GM12878 (cell line): Measurements from ENCODE around the gene PLEKHH1. TPM values are rescaled to one million over a fixed set of nuclear protein-coding genes. Genes with fewer than 3 reads are reported as not detected.

Experiments
- ATAC-seq: fragments of 200-7000 bp; cut with Tn5 transposase; 3 replicates; pipeline ENCODE4 v1.9.1; 2020; ENCODE audit warnings: mild to moderate bottlenecking, moderate library complexity
- BruUV-seq: library from RNA; stranded (reverse); fragments of 400-500 nt; replicated peaks from 2 replicates; lab custom pipeline; 2021; lab: Mats Ljungman, UMichigan
- CTCF ChIA-PET: fragments of 300-600 bp; sonication (Branson Sonifier 250); formaldehyde crosslinking; extraction: SDS; loops from one replicate; lab custom pipeline; 2021; ENCODE audit warnings: inconsistent platforms; lab: Yijun Ruan, JAX
- POLR2A ChIA-PET: fragments of 350-600 bp; formaldehyde crosslinking; extraction: SDS; loops from one replicate; lab custom pipeline; 2021; ENCODE audit warnings: inconsistent platforms; lab: Charles Lee
- RAD21 ChIA-PET: fragments of 300-600 bp; sonication (Branson Sonifier 250); formaldehyde crosslinking; loops from one replicate; lab custom pipeline; 2023; ENCODE audit warnings: antibody characterized with exemption; ENCODE audit not compliant: unreplicated experiment; lab: Charles Lee
- SMC1A ChIA-PET: fragments of 300-600 bp; sonication (Branson Sonifier 250); formaldehyde crosslinking; loops from one replicate; lab custom pipeline; 2023; ENCODE audit not compliant: unreplicated experiment, uncharacterized antibody; lab: Charles Lee
- DNase-seq: peaks from one replicate; pipeline ENCODE4 v3.0.0-alpha.2; 2011; ENCODE audit warnings: low read depth, low spot score
- FAIRE-seq: peaks from 3 replicates; lab custom pipeline; 2011; peaks lifted over from hg19 to GRCh38; lab: Jason Lieb, UNC
- H2AFZ ChIP-seq: 2 replicates; pipeline ENCODE4 v1.6.0; 2011; ENCODE audit warnings: low read depth, low read length, control low read depth; ENCODE audit not compliant: control insufficient read depth
- H3K27ac ChIP-seq: 2 replicates; pipeline ENCODE4 v1.5.1; 2011; ENCODE audit warnings: control low read depth; ENCODE audit not compliant: control insufficient read depth, insufficient read depth
- H3K27me3 ChIP-seq, 2 experiments: replicated peaks in 1 of 2; 2 replicates each; pipeline versions ENCODE4 v1.6.0 to v1.6.1; 2011; ENCODE audit warnings: low read length in 1 of 2; ENCODE audit not compliant: control insufficient read depth in 2 of 2, insufficient read depth in 2 of 2
- H3K36me3 ChIP-seq, 2 experiments: 2 replicates each; pipeline ENCODE4 v1.5.1; 2011; ENCODE audit warnings: low read length in 1 of 2; ENCODE audit not compliant: control insufficient read depth in 2 of 2, insufficient read depth in 2 of 2
- H3K4me1 ChIP-seq: 2 replicates; pipeline ENCODE4 v1.6.1; 2011; ENCODE audit warnings: mild to moderate bottlenecking, low read length, moderate library complexity, mixed read lengths; ENCODE audit not compliant: control insufficient read depth, insufficient read depth
- H3K4me2 ChIP-seq: 2 replicates; pipeline ENCODE4 v1.6.0; 2011; ENCODE audit warnings: control low read depth; ENCODE audit not compliant: control insufficient read depth, insufficient read depth
- H3K4me3 ChIP-seq: fragments of 200-600 bp; sonication (generic); 2 replicates; pipeline ENCODE4 v1.5.1; 2016
- H3K79me2 ChIP-seq: 2 replicates; pipeline ENCODE4 v1.6.0; 2011; ENCODE audit warnings: low read length; ENCODE audit not compliant: control insufficient read depth, insufficient read depth
- H3K9ac ChIP-seq: 2 replicates; pipeline ENCODE4 v1.8.0; 2011; ENCODE audit warnings: low read length, control low read depth, mixed read lengths; ENCODE audit not compliant: control insufficient read depth, insufficient read depth
- H3K9me3 ChIP-seq: replicated peaks from 3 replicates; pipeline ENCODE4 v1.5.1; 2011; ENCODE audit warnings: mild to moderate bottlenecking, low read length; ENCODE audit not compliant: control insufficient read depth, insufficient read depth
- H4K20me1 ChIP-seq: 2 replicates; pipeline ENCODE4 v1.6.0; 2011; ENCODE audit not compliant: control insufficient read depth, insufficient read depth
- BCL11A ChIP-seq: IDR thresholded peaks from 2 replicates; pipeline ENCODE4 v1.6.1; 2011; ENCODE audit warnings: low read depth, low read length
- E2F8 ChIP-seq: fragments of 450-650 bp; IDR thresholded peaks from 2 replicates; pipeline ENCODE4 v1.6.1; 2018; ENCODE audit warnings: mild to moderate bottlenecking, low read depth, moderate library complexity; ENCODE audit not compliant: partially characterized antibody
- MAX ChIP-seq: IDR thresholded peaks from 2 replicates; pipeline ENCODE4 v1.6.1; 2012; ENCODE audit warnings: low read depth, low read length, improper control_type of control experiment
- POU2F2 ChIP-seq: IDR thresholded peaks from 3 replicates; pipeline ENCODE4 v1.6.1; 2011; ENCODE audit warnings: low read depth, mild to moderate bottlenecking, low read length, borderline replicate concordance
- SIN3A ChIP-seq: IDR thresholded peaks from 2 replicates; pipeline ENCODE4 v1.6.1; 2012; ENCODE audit warnings: low read depth, low read length, improper control_type of control experiment
- SIX5 ChIP-seq: IDR thresholded peaks from 2 replicates; pipeline ENCODE4 v1.6.1; 2011; ENCODE audit warnings: mild to moderate bottlenecking, low read depth, low read length, moderate library complexity; ENCODE audit not compliant: severe bottlenecking
- SMARCA5 ChIP-seq: fragments of 450-650 bp; IDR thresholded peaks from 2 replicates; pipeline ENCODE4 v1.6.1; 2017; ENCODE audit warnings: mild to moderate bottlenecking
- TCF12 ChIP-seq: IDR thresholded peaks from 2 replicates; pipeline ENCODE4 v1.6.1; 2011; ENCODE audit warnings: low read depth, mild to moderate bottlenecking, low read length
- ZNF207 ChIP-seq: fragments of 450-650 bp; IDR thresholded peaks from 2 replicates; pipeline ENCODE4 v1.6.1; 2014; ENCODE audit warnings: antibody characterized with exemption, mild to moderate bottlenecking, borderline replicate concordance
- WGBS: methylation state at CpG from one replicate; pipeline ENCODE4 v1.1.6; 2016; ENCODE audit warnings: low lambda C conversion rate; ENCODE audit not compliant: insufficient replicate concordance, insufficient coverage; ENCODE audit errors: missing lambda C conversion rate; 5-methylcytosine and 5-hydroxymethylcytosine counted together
- in situ Hi-C: fragments of 300-500 bp; cut with MboI; formaldehyde crosslinking; loops from 9 replicates; pipeline ENCODE4 v1.14.3; 2018; ENCODE audit warnings: mixed read lengths
- intact Hi-C: fragments of 100-400 bp; cut with micrococcal nuclease; formaldehyde crosslinking; loops from one replicate; pipeline ENCODE4 v1.14.2; 2022; ENCODE audit not compliant: unreplicated experiment
- polyA plus RNA-seq, 11 experiments: library from polyadenylated mRNA; depleted of rRNA in 4 of 11; unstranded in 6 of 11; stranded (reverse) in 5 of 11; fragments of >200 nt; fragmentation: Nextera tagmentation in 4 of 11; fragmentation: Illumina TruSeq in 1 of 11; extraction: Ambion mirVana in 4 of 11; extraction: Trizol in 1 of 11; gene quantifications; 1 replicate in 1 of 11; 2 replicates in 10 of 11; pipeline versions ENCODE4 v1.2.1 to v1.2.3, GENCODE V29; 2011 to 2016; ENCODE audit warnings: inconsistent platforms in 2 of 11, missing spikeins in 2 of 11, low read depth in 1 of 11
- total RNA-seq, 4 experiments: library from RNA; depleted of rRNA in 3 of 4; stranded (reverse); fragments of >200 nt in 3 of 4; fragmentation: Illumina TruSeq in 1 of 4; extraction: Trizol in 1 of 4; gene quantifications; 2 replicates each; pipeline versions ENCODE4 v1.2.1 to v1.2.3, GENCODE V29; 2013 to 2021
- TF ChIP-seq, protein P1 (sequence below): IDR thresholded peaks from 2 replicates; pipeline ENCODE4 v1.6.1; 2011; ENCODE audit warnings: borderline replicate concordance, low read depth, mild to moderate bottlenecking, moderate library complexity, low read length; ENCODE audit not compliant: insufficient read depth, poor library complexity, severe bottlenecking

The PLEKHH1 gene
- total and polyA plus RNA-seq, 10 of the 15 experiments (the other 5 are each of a cell fraction or from before 2014, with no cell fraction given) = 0.11 to 0.95 (median 0.41) TPM

DNA sequence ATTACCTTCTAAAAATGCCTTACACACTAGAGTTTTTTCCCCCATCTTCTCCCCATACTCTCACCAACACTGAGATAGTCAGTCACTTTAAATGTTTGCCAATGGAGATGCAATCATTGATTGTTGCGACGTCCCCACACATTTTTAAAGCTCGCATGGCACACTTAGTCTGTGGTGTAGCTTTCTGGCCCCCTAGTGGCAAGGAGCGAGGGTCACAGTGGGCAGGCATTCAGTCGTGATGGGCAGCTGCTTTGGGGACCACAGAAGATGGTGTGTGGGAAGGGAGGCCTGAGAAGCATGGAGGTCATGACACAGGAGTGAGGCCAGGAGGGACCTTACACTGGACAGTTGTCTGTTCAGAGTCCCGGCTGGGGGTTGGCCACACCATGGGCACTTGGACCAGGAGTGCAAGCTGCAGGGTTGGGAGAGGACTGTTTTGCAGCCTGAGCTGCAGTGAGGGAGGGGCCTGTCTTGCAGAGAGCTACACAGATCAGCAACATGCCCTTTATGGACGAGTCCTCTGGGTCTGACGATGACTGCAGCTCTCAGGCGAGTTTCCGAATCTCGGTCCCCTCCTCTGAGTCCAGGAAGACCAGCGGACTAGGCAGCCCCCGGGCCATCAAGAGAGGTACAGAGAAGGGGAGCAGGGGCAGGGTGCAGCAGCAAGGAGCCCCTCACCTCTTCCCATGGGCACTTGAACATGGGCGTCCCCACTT lies 38.3 kb downstream of the PLEKHH1 start (continued):
- TF ChIP-seq SIX5 = no peak
- TF ChIP-seq MAX = no peak
- TF ChIP-seq SIN3A = no peak

- WGBS = 58% methylated on average over 19 of the region's 19 CpGs
- POLR2A ChIA-PET = interaction anchor here (1.3 kb wide), 2 partner anchors 44 to 45 kb away, joined by 3 read pairs; no protein-coding TSS in a partner anchor
- Histone ChIP-seq H3K27me3 (no peaks in the 10 kb centered on the region), H3K4me3 (no peak overlapping the region), H2AFZ (no peak overlapping the region), H3K4me1 (no peaks in the 10 kb centered on the region), H4K20me1 (peaks cover 2% of the 10 kb centered on the region; the same call in 1 of the 2 replicates), H3K27ac (no peak overlapping the region), H3K9me3 (no peaks in the 10 kb centered on the region), H3K79me2 (no peaks in the 10 kb centered on the region), H3K36me3 (no peaks in the 10 kb centered on the region), H3K9ac (no peak overlapping the region), H3K4me2 (no peak overlapping the region)
- FAIRE-seq = no peak
- SMC1A ChIA-PET = interaction anchor here (0.9 to 6.1 kb wide), 24 partner anchors 9 to 225 kb away, joined by 3 to 185 read pairs (median 7); no protein-coding TSS in a partner anchor
- no peak for ATAC-seq
- no peak for TF ChIP-seq BCL11A
- no peak for TF ChIP-seq E2F8
- TF ChIP-seq TCF12 = no peak
- TF ChIP-seq POU2F2 = no peak
- TF ChIP-seq, protein P1, sequence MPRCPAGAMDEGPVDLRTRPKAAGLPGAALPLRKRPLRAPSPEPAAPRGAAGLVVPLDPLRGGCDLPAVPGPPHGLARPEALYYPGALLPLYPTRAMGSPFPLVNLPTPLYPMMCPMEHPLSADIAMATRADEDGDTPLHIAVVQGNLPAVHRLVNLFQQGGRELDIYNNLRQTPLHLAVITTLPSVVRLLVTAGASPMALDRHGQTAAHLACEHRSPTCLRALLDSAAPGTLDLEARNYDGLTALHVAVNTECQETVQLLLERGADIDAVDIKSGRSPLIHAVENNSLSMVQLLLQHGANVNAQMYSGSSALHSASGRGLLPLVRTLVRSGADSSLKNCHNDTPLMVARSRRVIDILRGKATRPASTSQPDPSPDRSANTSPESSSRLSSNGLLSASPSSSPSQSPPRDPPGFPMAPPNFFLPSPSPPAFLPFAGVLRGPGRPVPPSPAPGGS = no peak
- no peak for TF ChIP-seq ZNF207
- no peak for TF ChIP-seq SMARCA5
- no TSS peak for BruUV-seq
- intact Hi-C loops (loop anchor here (1.0 kb wide), 2 partner anchors 46 to 145 kb away; no protein-coding TSS in a partner anchor), in situ Hi-C loops (no loop called here)
- CTCF ChIA-PET = interaction anchor here (0.6 to 27.6 kb wide), 45 partner anchors 8 to 286 kb away, joined by 3 to 583 read pairs (median 5); partner anchors contain the start of genes PLEK2, PLEKHH1 and RDH12
- no peak for DNase-seq
- RAD21 ChIA-PET = interaction anchor here (1.0 to 5.8 kb wide), 20 partner anchors 9 to 212 kb away, joined by 3 to 176 read pairs (median 5); partner anchors contain the start of genes ATP6V1D and EIF2S1
These were observed 38.9 kb downstream of the PLEKHH1 start for GRCh38 chr14:67571991-67572323.
